ENCODE data around the gene CYSRT1.

- no peak for TF ChIP-seq CTCF (IDR thresholded peaks at IDR 0.05; ENCODE audit: extremely low read depth in 1 of 2, insufficient read depth in 1 of 2, low read depth in 1 of 2, low read length in 2 of 2)
- TF ChIP-seq EZH2 (IDR thresholded peaks at IDR 0.05; ENCODE audit: borderline replicate concordance, low read depth, low read length, severe bottlenecking): no peak
- no peak for TF ChIP-seq POLR2AphosphoS5 (IDR thresholded peaks at IDR 0.05; ENCODE audit: insufficient read depth, low read depth, low read length)
- TF ChIP-seq FOS (IDR thresholded peaks at IDR 0.05; ENCODE audit: borderline replicate concordance, insufficient read depth, low read length): no peak
- TF ChIP-seq JUN (IDR thresholded peaks at IDR 0.05; ENCODE audit: borderline replicate concordance, insufficient read depth, insufficient read length, low read depth): no peak
- TF ChIP-seq POLR2A (IDR thresholded peaks at IDR 0.05; ENCODE audit: low read depth, low read length): no peak
- no peak for TF ChIP-seq MYC (IDR thresholded peaks at IDR 0.05; ENCODE audit: low read depth, low read length)
- TF ChIP-seq MAX (IDR thresholded peaks at IDR 0.05; ENCODE audit: insufficient read depth, insufficient read length): no peak
- no peak for TF ChIP-seq GATA2 (IDR thresholded peaks at IDR 0.05; ENCODE audit: insufficient read depth, insufficient read length, low read depth, low read length)
These were observed 26.2 kb downstream of the CYSRT1 start, which contains the start of gene STPG3 for GRCh38 chr9:137251194-137251461.
